Measurements from ENCODE around the gene CCNI2.

CCNI2 gene

GRCh38 chr5:132750471-132751230, 3.4 kb downstream of the CCNI2 start:
- DNase-seq: no peak

DNA sequence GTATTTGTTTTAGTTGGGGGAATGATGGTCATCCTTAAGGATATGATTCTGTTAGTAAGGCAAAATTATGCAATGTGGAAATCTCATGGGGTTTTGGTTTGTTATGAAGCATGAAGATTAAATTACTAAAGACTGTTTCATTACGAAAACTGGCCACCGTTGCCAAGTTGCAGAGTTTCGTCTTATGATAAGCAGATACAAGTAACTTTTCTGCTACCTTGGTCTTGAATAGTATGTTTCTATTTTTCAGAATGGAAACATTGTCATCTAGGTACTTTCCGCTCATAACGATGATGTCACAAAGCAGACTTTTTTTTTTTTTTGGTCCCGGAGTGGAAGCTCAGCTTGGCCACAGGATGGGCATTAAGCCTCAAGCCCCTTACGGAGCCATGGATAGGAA, 4.2 kb downstream of the CCNI2 start:
- no peak for DNase-seq

- no peak for DNase-seq
These were observed 4.8 kb downstream of the CCNI2 start for GRCh38 chr5:132751971-132752580.

- DNase-seq: no peak
These were observed 5.4 kb downstream of the CCNI2 start for GRCh38 chr5:132752581-132753125.

DNA sequence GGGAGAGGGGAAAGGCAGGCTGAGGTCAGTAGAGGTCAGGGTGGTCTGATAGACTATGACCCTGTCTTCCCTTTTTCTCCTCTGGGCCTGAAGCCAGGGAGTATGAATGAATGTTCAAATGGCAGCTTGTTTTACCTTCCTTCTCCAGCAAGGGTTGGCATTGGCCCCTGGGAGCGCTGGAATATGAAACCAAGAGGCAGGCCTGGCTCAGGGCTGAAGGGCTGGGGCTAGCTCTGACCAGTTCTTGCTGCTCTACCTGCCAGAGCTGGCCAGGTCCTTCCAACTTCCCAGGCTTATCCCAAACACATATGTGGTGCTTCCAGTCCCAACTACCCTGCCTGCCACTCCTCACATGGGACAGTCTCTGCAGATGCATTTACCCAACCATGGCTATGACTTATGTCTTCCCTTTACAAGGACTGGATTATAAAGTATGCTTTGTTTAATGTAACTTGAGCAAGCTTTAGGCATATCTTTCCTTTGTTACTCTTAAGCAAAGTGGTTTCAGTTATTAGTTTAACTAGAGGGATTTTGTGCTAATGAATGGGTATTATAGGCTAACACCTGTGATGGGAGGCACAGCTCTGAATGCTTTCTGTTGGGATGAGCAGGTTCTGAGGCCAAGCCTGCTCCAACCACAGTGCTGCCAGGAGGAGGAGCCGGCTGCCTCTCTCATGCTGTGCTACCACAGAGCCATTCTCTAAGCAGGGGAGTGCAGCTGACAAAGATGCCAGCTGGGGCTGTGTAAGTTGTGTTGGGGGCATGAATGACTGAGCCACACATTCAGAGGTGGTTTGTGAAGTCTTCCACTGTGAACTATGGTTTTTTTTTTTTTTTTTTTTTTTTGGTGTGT, 6.1 kb downstream of the CCNI2 start:
- DNase-seq: no peak

- DNase-seq: no peak
These were observed 6.9 kb downstream of the CCNI2 start for GRCh38 chr5:132754111-132754510.

- peak in 2 of 4 experiments; percentile 14 to 16 for DNase-seq
These were observed 7.7 kb downstream of the CCNI2 start for GRCh38 chr5:132754947-132755346.

- DNase-seq: no peak
These were observed 9.3 kb downstream of the CCNI2 start for GRCh38 chr5:132756542-132756941.

DNA sequence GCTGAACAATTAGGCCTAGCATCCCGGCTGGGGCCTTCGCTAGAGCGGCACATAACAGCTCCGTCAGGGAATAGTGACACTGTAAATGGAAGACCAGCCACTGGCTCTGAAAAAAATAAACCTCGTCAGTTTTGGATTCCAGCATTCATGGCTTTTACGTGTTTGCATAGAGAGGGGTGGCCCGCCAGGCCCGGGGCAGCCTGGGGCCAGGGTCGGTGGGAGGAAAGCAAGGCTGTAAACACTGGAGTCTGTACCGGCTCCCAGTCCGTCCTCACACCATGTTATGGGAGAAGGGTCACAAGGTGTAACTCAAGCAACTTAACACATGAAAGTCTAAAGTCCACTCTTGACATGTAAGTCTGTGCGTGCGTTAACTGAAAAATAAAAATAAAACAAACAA, 11.2 kb downstream of the CCNI2 start:
- DNase-seq: no peak

- DNase-seq: no peak
These were observed 12.2 kb downstream of the CCNI2 start for GRCh38 chr5:132759114-132760048.

- DNase-seq: no peak
These were observed 12.8 kb downstream of the CCNI2 start for GRCh38 chr5:132760049-132760420.

DNA sequence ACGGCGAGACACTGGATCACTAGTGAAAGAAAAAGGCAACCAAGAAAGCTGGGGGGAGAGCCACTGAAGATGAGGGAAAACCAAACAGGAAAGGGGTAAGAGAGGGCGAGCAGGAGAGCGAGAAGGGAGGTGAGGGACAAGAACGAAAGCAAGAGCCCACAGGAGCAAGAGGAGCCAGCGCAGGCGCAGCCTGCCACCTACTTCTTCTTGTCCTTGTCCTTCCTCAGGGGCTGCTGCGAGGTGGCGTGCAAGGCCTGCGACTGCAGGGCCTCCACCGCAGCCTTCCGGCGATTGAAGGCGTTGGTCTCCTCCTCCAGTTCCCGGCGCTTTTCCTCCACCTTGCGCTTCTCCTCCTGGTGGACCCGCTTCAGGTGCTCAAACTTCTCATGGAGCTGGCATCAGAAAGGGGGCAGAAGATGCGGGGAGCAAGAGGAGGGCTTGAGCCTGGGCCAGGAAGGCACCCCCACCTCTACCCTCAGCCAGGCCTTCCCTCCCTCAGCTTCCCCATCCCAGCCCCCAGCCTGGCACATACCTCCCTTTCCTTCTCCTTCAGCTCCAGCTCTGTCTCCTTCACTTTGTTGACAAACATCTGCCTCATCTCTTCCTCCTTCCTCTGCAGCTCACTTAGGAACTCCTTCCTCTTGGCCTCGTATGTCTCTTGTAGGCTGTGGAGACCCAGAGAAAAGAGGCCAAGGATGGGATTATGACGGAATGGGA, 13.5 kb downstream of the CCNI2 start:
- no peak for DNase-seq

GRCh38 chr5:132761321-132762240, 14.4 kb downstream of the CCNI2 start:
- no peak for DNase-seq

- no peak for DNase-seq
These were observed 15.2 kb downstream of the CCNI2 start for GRCh38 chr5:132762246-132763000.

- peak in 3 of 4 experiments; percentile 40 to 58 (median 46) for DNase-seq
These were observed 16.2 kb downstream of the CCNI2 start for GRCh38 chr5:132763181-132764036.

DNA sequence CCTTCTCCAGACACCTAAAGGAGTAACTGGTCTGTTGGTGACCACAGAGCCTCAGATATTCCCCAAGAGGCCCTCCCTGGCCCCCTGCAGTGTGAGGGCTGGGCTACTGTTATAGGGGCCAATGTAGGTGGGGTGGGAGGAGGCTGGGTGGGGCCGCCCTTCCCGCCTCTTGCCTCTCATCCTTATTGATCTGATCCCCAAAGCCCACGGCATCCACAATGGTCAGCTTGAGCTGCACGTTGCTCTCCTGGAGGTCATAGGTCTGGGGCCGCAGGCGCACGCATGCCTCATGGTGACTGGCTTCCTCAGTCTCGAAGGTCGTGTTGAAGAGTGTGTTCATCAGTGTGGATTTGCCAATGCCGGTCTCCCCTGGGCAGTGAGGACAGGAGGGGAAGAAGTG, 16.8 kb downstream of the CCNI2 start:
- DNase-seq: no peak

DNA sequence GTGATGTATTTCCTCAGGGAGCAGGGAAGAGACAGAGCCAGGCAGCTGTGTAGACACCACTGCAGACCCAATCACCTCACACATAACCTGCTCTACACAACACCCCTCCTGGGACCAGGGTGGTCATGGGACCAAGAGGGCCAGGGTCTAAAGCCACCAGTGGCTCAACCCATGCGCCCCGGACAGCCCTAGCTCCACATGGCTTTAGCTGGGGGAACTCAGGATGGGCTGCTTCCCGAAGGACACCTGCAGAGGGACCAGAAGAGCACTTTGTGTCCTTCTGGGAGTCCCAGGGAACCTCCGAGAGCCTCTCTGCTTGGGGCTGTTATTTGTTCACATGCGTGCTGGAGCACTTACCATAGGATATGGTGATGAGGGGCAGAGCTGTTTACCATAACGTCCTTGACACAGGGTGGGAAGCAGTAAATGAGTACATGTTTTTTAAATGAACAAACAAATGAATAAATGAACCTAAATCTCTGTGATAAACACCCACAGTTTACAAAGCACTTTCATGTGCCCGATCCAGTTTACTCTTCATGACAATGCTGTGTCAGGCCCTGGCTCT, 17.5 kb downstream of the CCNI2 start:
- DNase-seq: no peak
